Loucy (cell line): ENCODE measurements around the gene SMIM5.

ENCODE experiments used
- H2AFZ ChIP-seq: fragments of 200-600 bp; sonication (generic); 2 replicates; pipeline ENCODE4 v1.6.0; 2016; ENCODE audit warnings: antibody characterized with exemption, mild to moderate bottlenecking, low read length, moderate library complexity
- H3F3A ChIP-seq: fragments of 200-600 bp; 2 replicates; pipeline ENCODE4 v1.6.0; 2016; ENCODE audit warnings: antibody characterized with exemption, low read depth, mild to moderate bottlenecking
- H3K27me3 ChIP-seq: fragments of 200-600 bp; sonication (generic); 2 replicates; pipeline ENCODE4 v1.6.1; 2014; ENCODE audit warnings: low read length, mild to moderate bottlenecking; ENCODE audit not compliant: insufficient read depth, poor library complexity, severe bottlenecking
- H3K36me3 ChIP-seq: fragments of 200-600 bp; sonication (generic); 2 replicates; pipeline ENCODE4 v1.6.1; 2016; ENCODE audit warnings: low read length; ENCODE audit not compliant: insufficient read depth
- H3K4me1 ChIP-seq: fragments of 200-600 bp; sonication (generic); 2 replicates; pipeline ENCODE4 v1.5.1; 2014; ENCODE audit warnings: low read length, mild to moderate bottlenecking; ENCODE audit not compliant: insufficient read depth, poor library complexity, severe bottlenecking
- H3K4me2 ChIP-seq: fragments of 200-600 bp; sonication (generic); 2 replicates; pipeline ENCODE4 v1.6.0; 2014; ENCODE audit warnings: antibody characterized with exemption, low read length, low read depth, mild to moderate bottlenecking; ENCODE audit not compliant: poor library complexity, severe bottlenecking
- H3K4me3 ChIP-seq: fragments of 200-600 bp; sonication (generic); 2 replicates; pipeline ENCODE4 v1.5.1; 2014; ENCODE audit warnings: low read length, mild to moderate bottlenecking, mixed read lengths; ENCODE audit not compliant: poor library complexity, severe bottlenecking
- H3K79me2 ChIP-seq: fragments of 200-600 bp; sonication (generic); 2 replicates; pipeline ENCODE4 v1.6.1; 2014; ENCODE audit warnings: low read length; ENCODE audit not compliant: insufficient read depth
- H3K9ac ChIP-seq: fragments of 200-600 bp; sonication (generic); 2 replicates; pipeline ENCODE4 v1.6.0; 2014; ENCODE audit warnings: mild to moderate bottlenecking, low read depth, low read length, moderate library complexity; ENCODE audit not compliant: poor library complexity, severe bottlenecking
- H3K9me2 ChIP-seq: fragments of 200-600 bp; sonication (generic); replicated peaks from 2 replicates; pipeline ENCODE4 v1.6.1; 2016; ENCODE audit warnings: low read depth, low read length, mixed read lengths
- H3K9me3 ChIP-seq: fragments of 200-600 bp; sonication (generic); 2 replicates; pipeline ENCODE4 v1.6.1; 2014; ENCODE audit warnings: mild to moderate bottlenecking, antibody characterized with exemption, low read length, low read depth; ENCODE audit not compliant: insufficient read depth
- H4K20me1 ChIP-seq: fragments of 200-600 bp; sonication (generic); 2 replicates; pipeline ENCODE4 v1.6.0; 2014; ENCODE audit warnings: antibody characterized with exemption, low read length, mild to moderate bottlenecking; ENCODE audit not compliant: insufficient read depth, poor library complexity, severe bottlenecking
- EZH2phosphoT487 ChIP-seq: fragments of 200-600 bp; IDR thresholded peaks from 2 replicates; pipeline ENCODE4 v1.6.1; 2018; ENCODE audit warnings: antibody characterized with exemption, mild to moderate bottlenecking, moderate library complexity, borderline replicate concordance
- TF ChIP-seq, protein P1 (sequence below): fragments of 200-600 bp; sonication (generic); conservative IDR thresholded peaks from 2 replicates; pipeline ENCODE4 v1.5.1; 2014; ENCODE audit warnings: mild to moderate bottlenecking, antibody characterized with exemption, low read length

The SMIM5 gene

DNA sequence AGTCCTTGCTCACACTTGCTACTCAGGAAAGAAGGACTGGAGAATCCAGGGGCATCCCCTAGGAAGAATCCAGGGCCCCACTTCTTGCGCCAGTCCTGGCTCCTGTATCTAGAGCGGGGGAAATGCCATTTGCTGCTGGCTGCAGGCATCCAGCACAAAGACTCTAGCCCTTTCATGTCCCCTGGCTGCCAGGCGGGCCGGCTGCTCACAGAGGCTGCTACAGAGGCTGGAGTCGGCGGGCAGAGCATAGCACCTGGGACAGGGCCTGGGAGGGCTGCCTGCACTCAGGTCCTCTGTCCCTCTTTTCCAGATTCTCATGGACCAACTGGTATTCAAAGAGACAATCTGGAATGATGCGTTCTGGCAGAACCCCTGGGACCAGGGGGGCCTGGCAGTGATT, 13.8 kb downstream of the SMIM5 start:
- Histone ChIP-seq H3K79me2 (no peaks in the 10 kb centered on the region), H3K9ac (peak overlapping the region; percentile 37), H3F3A (no peaks in the 10 kb centered on the region), H3K4me3 (no peak overlapping the region), H3K36me3 (peaks cover 4% of the 10 kb centered on the region; the same call in 1 of the 2 replicates), H3K4me1 (peaks cover 16% of the 10 kb centered on the region), H4K20me1 (no peaks in the 10 kb centered on the region), H3K9me2 (no peaks in the 10 kb centered on the region), H2AFZ (no peak overlapping the region), H3K9me3 (no peaks in the 10 kb centered on the region), H3K4me2 (no peak overlapping the region), H3K27me3 (no peaks in the 10 kb centered on the region)
- TF ChIP-seq, protein P1, sequence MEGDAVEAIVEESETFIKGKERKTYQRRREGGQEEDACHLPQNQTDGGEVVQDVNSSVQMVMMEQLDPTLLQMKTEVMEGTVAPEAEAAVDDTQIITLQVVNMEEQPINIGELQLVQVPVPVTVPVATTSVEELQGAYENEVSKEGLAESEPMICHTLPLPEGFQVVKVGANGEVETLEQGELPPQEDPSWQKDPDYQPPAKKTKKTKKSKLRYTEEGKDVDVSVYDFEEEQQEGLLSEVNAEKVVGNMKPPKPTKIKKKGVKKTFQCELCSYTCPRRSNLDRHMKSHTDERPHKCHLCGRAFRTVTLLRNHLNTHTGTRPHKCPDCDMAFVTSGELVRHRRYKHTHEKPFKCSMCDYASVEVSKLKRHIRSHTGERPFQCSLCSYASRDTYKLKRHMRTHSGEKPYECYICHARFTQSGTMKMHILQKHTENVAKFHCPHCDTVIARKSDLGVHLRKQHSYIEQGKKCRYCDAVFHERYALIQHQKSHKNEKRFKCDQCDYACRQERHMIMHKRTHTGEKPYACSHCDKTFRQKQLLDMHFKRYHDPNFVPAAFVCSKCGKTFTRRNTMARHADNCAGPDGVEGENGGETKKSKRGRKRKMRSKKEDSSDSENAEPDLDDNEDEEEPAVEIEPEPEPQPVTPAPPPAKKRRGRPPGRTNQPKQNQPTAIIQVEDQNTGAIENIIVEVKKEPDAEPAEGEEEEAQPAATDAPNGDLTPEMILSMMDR: no peak
- no peak for TF ChIP-seq EZH2phosphoT487

DNA sequence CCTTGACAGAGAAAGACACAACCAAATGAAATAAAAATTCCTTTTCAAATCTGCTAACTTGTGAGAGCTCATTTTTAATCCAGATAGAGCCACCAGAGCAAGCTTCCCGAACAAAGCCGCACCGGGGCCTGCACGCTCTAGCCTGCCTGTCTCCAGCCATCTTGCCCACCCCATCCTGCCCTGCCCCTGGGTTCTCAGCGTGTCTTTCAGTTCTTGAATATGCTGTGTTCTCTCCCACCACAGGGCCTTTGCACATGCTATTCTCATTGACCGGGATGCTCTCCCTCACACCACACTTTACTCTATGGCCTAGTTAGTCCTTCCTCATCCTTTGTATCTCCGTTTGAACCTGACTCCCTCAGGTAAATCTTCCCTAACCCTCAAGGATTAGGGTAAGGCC, 14.7 kb downstream of the SMIM5 start:
- Histone ChIP-seq H4K20me1 (no peaks in the 10 kb centered on the region), H3K4me3 (no peak overlapping the region), H3K36me3 (peaks cover 4% of the 10 kb centered on the region; the same call in 1 of the 2 replicates), H3K9me3 (no peaks in the 10 kb centered on the region), H3K4me1 (peaks cover 19% of the 10 kb centered on the region), H3K4me2 (no peak overlapping the region), H3K9me2 (no peaks in the 10 kb centered on the region), H3K27me3 (no peaks in the 10 kb centered on the region), H3K79me2 (no peaks in the 10 kb centered on the region), H3F3A (no peaks in the 10 kb centered on the region), H2AFZ (no peak overlapping the region), H3K9ac (no peak overlapping the region)
- TF ChIP-seq EZH2phosphoT487: no peak
- TF ChIP-seq, protein P1: no peak

DNA sequence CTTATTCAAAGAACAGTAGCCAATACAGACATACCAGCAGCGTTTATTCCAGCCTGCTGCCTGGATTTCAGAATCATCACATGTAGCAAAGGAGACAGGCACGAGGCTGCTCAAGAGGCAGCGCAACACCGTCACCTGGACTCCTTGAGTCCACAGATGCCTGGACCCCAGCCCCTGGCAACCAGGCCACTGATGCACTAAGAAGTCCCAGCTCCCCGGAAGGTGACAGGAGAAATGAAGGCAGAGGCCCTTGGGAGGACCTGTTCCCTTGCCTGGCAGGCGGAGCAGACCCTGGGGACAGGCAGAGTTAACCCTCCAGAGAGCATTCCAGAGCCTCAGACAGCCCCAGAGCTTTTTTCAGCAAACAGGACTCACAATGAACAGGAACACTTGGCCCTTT, 16.5 kb downstream of the SMIM5 start:
- Histone ChIP-seq H4K20me1 (no peaks in the 10 kb centered on the region), H3K4me2 (no peak overlapping the region), H3K9ac (no peak overlapping the region), H3K36me3 (peaks cover 4% of the 10 kb centered on the region; the same call in 1 of the 2 replicates), H3K9me3 (no peaks in the 10 kb centered on the region), H3K79me2 (no peaks in the 10 kb centered on the region), H3K9me2 (no peaks in the 10 kb centered on the region), H2AFZ (no peak overlapping the region), H3K4me1 (peaks cover 25% of the 10 kb centered on the region), H3K4me3 (no peak overlapping the region), H3K27me3 (no peaks in the 10 kb centered on the region), H3F3A (no peaks in the 10 kb centered on the region)
- TF ChIP-seq, protein P1: no peak
- no peak for TF ChIP-seq EZH2phosphoT487
